Epithelial cell of proximal tubule (primary cell): ENCODE data around the gene PRR35. TPM values are rescaled to one million over a fixed set of nuclear protein-coding genes. Genes with fewer than 3 reads are reported as not detected.

Experiments
- DNase-seq: peaks from one replicate; pipeline ENCODE4 v3.0.0-alpha.2; 2011; ENCODE audit warnings: low read depth
- H3K4me3 ChIP-seq: 2 replicates; pipeline ENCODE4 v1.5.1; 2011; ENCODE audit warnings: low read depth, mild to moderate bottlenecking, low read length
- total RNA-seq: library from RNA; depleted of rRNA; stranded (reverse); fragments of >200 nt; gene quantifications from 2 replicates; pipeline ENCODE4 v1.2.3, GENCODE V29; 2015
- TF ChIP-seq, protein P1 (sequence below): conservative IDR thresholded peaks from 2 replicates; pipeline ENCODE4 v1.5.1; 2012; ENCODE audit warnings: low read depth, mild to moderate bottlenecking, low read length

Gene PRR35
- total RNA-seq, 1 donor from 2014 or later, result not detected

DNA sequence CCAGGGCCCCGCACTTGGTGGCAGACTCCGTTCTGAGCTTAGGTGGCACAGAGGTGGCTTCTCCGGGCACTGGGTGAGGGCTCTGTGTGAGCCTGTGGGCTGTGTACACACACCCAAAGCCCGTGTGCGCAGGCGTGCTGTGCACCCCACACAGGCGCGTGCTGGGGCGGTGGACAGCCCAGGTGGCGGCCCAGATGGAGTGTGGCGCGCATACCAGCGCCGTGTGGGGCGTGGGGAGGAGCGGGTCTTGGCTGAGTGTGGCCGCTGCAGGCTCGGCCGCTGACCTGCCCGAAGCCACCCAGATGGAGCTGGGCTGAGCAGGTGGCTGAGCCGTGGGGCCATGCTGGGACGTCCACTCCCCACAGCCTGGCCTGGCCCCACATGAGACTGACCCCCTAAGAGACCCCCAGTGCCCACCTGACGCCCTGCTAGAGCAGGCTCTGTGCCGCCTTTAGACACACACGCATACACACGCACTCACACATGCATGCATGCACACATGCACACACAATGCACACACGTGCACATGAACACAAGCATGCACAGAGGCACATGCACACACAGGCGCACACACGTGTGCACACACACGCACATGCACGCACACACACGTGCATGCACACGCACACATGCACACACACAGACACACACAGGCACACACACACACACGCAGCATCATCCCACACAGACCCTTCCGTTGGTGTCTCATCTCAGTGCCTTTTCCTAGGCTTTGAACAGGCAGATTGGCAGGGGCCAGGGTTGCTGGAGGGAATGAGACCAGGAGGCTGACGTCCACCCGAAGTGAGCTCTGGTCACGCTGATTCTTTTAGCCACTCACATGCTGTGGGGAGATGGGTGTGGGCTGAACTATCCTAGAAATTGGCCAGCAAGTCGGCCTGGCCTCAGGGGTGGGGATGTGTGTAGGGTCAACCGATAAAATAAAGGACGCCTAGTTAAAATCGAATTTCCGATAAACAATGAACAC is 2.1 kb downstream of the PRR35 start:
- TF ChIP-seq, protein P1, sequence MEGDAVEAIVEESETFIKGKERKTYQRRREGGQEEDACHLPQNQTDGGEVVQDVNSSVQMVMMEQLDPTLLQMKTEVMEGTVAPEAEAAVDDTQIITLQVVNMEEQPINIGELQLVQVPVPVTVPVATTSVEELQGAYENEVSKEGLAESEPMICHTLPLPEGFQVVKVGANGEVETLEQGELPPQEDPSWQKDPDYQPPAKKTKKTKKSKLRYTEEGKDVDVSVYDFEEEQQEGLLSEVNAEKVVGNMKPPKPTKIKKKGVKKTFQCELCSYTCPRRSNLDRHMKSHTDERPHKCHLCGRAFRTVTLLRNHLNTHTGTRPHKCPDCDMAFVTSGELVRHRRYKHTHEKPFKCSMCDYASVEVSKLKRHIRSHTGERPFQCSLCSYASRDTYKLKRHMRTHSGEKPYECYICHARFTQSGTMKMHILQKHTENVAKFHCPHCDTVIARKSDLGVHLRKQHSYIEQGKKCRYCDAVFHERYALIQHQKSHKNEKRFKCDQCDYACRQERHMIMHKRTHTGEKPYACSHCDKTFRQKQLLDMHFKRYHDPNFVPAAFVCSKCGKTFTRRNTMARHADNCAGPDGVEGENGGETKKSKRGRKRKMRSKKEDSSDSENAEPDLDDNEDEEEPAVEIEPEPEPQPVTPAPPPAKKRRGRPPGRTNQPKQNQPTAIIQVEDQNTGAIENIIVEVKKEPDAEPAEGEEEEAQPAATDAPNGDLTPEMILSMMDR, result no peak
- no peak overlapping the region for H3K4me3 ChIP-seq
- DNase-seq, result no peak

DNA sequence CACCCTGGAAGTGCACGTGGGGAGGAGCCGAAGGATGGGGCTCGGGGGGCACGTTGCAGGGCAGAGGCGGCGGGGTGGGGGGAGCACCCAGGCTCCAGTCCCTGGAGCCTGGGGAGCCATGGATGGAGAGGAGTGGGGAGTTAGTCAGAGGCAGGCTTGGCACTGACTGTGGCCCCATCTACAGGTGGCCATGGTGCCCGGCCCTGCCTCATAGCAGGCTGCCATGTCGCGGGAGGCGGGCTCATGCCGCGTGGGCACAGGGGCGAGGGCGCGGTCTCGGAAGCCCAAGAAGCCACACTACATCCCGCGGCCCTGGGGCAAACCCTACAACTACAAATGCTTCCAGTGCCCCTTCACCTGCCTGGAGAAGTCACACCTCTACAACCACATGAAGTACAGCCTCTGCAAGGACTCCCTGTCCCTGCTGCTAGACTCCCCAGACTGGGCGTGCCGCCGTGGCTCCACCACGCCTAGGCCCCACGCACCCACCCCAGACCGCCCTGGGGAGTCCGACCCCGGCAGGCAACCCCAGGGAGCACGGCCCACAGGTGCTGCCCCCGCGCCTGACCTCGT is 3.0 kb downstream of the PRR35 start:
- no peak overlapping the region for H3K4me3 ChIP-seq
- TF ChIP-seq, protein P1, result no peak
- DNase-seq, result no peak

DNA sequence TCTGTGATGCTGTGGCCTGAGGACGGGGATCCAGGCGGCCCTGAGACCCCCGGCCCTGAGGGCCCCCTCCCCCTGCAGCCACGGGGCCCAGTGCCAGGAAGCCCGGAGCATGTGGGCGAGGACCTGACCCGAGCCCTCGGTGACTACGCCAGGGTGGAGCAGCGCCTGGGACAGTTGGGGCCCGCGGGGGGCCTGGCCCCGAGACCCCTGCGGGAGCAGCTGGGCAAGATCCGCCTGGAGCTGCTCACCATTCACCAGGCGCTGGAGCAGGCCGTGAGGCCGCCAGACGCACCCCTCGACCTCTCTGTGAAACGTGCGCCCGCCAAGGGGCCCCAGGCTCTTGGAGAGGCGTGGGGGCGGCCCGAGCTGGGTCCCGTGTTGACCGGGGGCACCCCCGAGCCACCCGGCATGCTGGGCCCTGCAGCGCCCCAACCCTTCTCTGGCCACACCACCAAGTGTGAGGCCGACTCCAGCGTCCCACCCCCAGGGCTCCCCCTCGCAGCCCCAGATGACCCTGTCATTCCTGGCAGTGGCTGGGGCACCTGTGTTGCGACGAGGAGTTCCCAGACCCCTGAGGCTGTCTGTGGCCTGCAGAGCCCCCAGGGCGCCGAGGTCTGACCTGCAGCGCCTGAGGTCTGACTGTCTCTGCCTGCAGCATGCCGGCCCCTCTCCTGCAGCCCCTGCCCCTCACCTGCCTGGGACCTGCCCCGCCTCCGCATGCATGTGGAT is 4.7 kb downstream of the PRR35 start:
- no peak overlapping the region for H3K4me3 ChIP-seq
- no peak for DNase-seq
- TF ChIP-seq, protein P1, result no peak

DNA sequence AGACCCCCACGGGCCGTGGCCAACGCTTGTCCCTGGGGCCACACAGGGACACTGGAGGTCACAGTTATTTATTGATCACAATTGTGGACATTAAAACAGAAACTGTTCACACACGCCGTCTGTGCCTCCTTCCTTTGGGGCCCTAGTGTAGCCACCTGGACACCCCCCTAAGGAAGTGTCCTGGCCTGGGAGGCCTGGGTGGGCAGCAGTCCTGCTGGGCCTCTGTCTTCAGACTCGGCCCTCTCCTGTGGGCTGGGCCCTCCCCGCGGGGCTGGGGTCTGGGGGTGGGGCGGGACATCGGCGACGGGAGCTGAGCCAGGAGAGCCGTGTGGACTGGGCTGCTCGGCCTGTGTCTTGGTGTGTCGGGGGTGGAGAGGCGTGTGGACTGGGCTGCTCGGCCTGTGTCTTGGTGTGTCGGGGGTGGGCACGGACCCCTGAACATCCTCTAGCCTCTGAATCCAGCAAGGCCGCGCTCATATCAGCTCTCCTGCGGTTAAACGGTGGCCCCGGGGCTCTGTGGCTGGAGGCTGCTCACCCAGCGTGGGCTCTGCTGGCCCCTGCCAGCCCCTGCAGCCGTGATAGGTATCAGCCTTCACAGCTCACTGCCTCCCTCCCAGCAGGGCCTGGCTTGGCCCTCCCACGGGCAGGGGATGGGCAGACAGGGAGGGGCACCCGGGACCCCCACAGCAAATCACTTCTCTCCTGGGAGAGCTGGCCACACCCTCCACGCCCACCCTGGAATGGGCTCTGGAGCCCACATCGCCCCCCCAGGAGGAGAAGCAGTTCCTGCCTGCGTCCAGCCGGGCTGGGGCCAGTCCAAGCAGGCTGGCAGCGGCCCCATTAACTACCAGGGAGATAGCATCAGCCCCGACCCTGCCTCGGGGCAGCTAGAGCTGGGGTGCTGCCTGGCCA is 5.5 kb downstream of the PRR35 start:
- no peak for DNase-seq
- TF ChIP-seq, protein P1, result no peak
- no peak overlapping the region for H3K4me3 ChIP-seq

DNA sequence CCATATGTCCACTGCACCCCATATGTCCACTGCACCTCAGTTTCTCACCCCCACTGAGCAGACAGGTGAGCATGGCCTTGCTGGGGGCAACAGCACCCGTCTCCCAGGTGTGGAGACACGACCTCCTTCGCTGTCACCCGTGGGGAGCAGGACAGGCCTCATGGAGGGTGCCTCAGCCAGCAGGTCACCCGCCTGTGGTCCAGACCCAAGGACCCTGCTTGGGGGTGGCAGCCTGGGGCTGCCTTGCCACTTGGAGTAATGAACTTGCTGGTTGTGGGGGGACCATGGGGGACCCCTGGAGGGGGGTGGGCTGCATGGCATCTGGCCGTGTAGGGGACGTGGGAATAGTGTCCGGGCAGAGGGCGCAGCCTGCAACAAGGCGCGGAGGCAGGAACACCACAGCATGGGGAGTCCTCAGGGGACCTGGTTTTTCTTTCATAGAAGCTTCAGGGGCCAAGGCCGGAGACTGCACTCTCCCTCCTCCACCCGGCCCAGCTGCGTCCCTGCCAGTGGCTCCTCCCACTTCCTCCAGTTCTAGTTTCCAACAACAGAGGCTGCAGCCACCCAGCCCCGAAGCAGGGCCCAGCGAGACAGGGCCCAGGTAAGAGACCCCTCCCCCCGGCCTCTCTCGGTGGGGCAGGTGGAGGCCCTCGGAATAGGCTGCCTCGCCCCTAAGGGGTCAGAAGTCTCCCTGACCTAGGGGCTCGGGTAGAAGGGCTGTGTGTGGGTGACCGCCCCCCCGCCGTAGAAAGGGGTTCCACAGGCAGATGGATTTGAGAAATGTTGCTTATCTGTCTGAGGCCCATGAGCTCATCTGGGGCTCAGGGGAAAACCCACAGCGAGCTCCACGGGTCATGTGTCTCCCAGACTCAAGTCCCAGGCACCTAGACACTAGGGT is 6.5 kb downstream of the PRR35 start, which contains the start of gene NHLRC4:
Gene NHLRC4 (plus strand): TSS at position 531 of the 898 bp plus-strand sequence. CDS start 1,043 bp downstream, outside the sequence.
- TF ChIP-seq, protein P1, result no peak
- no peak within 1 kb of the TSS for H3K4me3 ChIP-seq
- no peak for DNase-seq
